Measurements from ENCODE around the gene CASKIN1. TPM values are rescaled to one million over a fixed set of nuclear protein-coding genes. Genes with fewer than 3 reads are reported as not detected.

CASKIN1 gene
- under 1 TPM in 2 of 4 donors, not detected in 2; under 0.01 to 0.14 TPM for total RNA-seq

DNA sequence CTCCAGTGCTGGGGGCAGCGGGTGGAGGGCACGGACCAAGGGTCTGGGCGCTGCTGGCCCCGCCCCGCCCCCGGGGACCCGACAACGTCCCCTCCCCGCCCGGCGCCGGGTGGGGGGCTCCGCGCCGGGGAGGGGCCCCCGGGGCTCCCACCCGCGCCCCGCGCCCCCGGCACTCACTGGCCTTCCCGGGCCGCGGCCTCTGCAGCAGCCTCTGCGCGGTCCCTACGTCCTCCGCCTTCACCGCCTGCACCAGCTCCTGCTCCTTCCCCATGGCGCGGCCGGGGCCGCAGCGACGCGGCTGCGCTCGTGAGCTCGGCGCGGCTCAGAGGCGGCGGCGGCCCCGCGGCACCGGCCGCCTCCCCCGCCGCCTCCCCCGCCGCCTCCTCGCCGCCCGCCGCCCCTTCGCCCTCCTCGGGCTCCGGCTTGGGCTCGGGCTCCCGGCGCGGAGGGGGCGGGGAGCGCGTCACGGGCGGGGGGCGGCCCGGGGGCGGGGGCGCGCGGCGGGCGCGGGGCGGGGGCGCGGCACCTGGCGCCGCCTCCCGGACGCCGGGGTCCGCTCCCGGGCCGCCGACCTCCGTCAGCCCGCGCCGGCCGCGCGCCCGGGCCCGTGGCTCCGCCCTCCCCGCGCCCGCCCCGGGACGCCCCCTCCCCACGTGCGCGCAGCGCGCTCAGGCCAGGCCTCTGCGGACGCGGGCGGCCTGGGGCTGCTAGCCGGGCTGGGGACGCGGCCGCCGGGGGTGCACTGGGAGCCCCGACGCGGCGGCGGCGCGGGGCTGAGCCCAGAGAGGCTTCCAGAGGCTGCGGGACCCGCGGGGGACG is at the start of gene CASKIN1:
Gene CASKIN1, minus strand, starts transcription at position 444 of the 819 bp plus-strand sequence. Its CDS starts 173 bp downstream, at position 271.
- TF ChIP-seq POLR2AphosphoS5 (IDR thresholded peaks at IDR 0.05), result no peak
- TF ChIP-seq, protein P1, sequence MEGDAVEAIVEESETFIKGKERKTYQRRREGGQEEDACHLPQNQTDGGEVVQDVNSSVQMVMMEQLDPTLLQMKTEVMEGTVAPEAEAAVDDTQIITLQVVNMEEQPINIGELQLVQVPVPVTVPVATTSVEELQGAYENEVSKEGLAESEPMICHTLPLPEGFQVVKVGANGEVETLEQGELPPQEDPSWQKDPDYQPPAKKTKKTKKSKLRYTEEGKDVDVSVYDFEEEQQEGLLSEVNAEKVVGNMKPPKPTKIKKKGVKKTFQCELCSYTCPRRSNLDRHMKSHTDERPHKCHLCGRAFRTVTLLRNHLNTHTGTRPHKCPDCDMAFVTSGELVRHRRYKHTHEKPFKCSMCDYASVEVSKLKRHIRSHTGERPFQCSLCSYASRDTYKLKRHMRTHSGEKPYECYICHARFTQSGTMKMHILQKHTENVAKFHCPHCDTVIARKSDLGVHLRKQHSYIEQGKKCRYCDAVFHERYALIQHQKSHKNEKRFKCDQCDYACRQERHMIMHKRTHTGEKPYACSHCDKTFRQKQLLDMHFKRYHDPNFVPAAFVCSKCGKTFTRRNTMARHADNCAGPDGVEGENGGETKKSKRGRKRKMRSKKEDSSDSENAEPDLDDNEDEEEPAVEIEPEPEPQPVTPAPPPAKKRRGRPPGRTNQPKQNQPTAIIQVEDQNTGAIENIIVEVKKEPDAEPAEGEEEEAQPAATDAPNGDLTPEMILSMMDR (IDR thresholded peaks at IDR 0.05), result no peak
- TF ChIP-seq EP300 (IDR thresholded peaks at IDR 0.05; ENCODE audit: low read depth), result no peak
- TF ChIP-seq POLR2A (IDR thresholded peaks at IDR 0.05), result no peak
- in situ Hi-C loops (cut with MboI; ENCODE audit: low pct_ligation_motif_present in 1 of 4, low pct_unique_long_range_greater_than_20kb in 1 of 4, low sequenced_read_pairs in 3 of 4), result loop anchor here in 1 of 4 donors (25.0 kb wide), 1 partner anchor 291 kb away; the partner anchor contains the start of gene TBC1D24
- Histone ChIP-seq H3K9me3 (no peaks in the 10 kb centered on the region), H3K27ac (no peak within 1 kb of the TSS), H3K4me3 (peak within 1 kb of the TSS in 3 of 4 donors; percentile 27 to 44 (median 42)), H3K36me3 (no peaks in the 10 kb centered on the region), H3K4me1 (peaks cover 10 to 18% (median 15%) of the 10 kb centered on the region in 4 donors), H3K27me3 (peaks cover 61% of the 10 kb centered on the region)
- DNase-seq, result no peak
- intact Hi-C loops (cut with DNase I; ENCODE audit: low total_unique reads), result no loop called here
- 4% methylated on average over 33 of the region's 129 CpGs; no CpG with 5 or more reads in 1 of the 2 donors for WGBS, 2 donors (ENCODE audit: low coverage in 1 of 2)

GRCh38 chr16:2244926-2245795 is 48.8 kb upstream of the CASKIN1 start:
- in situ Hi-C loops (cut with MboI; ENCODE audit: low pct_ligation_motif_present in 1 of 4, low pct_unique_long_range_greater_than_20kb in 1 of 4, low sequenced_read_pairs in 3 of 4) (no loop called here), intact Hi-C loops (cut with DNase I; ENCODE audit: low total_unique reads) (no loop called here)
- no peaks in the 10 kb centered on the region for H3K27me3 ChIP-seq
- no peaks in the 10 kb centered on the region for H3K9me3 ChIP-seq
- H3K36me3 ChIP-seq, result peaks cover 0 to 34% (median 16%) of the 10 kb centered on the region in 4 donors
- no peak overlapping the region for H3K4me3 ChIP-seq
- TF ChIP-seq POLR2A (IDR thresholded peaks at IDR 0.05) (no peak), EP300 (IDR thresholded peaks at IDR 0.05; ENCODE audit: low read depth) (no peak), POLR2AphosphoS5 (IDR thresholded peaks at IDR 0.05) (no peak)
- TF ChIP-seq, protein P1 (IDR thresholded peaks at IDR 0.05), result no peak
- no peak overlapping the region for H3K27ac ChIP-seq
- peaks cover under 1 to 5% (median 2%) of the 10 kb centered on the region in 4 donors for H3K4me1 ChIP-seq
- no peak for DNase-seq
- WGBS, 2 donors (ENCODE audit: low coverage in 1 of 2), result 94% methylated on average over 5 to 30 of the region's 30 CpGs

GRCh38 chr16:2244301-2244700 is 47.9 kb upstream of the CASKIN1 start:
- TF ChIP-seq POLR2A (IDR thresholded peaks at IDR 0.05) (no peak), EP300 (IDR thresholded peaks at IDR 0.05; ENCODE audit: low read depth) (no peak)
- TF ChIP-seq, protein P1 (IDR thresholded peaks at IDR 0.05), result no peak
- 88% methylated on average over 17 of the region's 17 CpGs; no CpG with 5 or more reads in 1 of the 2 donors for WGBS, 2 donors (ENCODE audit: low coverage in 1 of 2)
- H3K4me3 ChIP-seq, result no peak overlapping the region
- no peaks in the 10 kb centered on the region for H3K9me3 ChIP-seq
- no peak for DNase-seq
- H3K27ac ChIP-seq, result no peak overlapping the region
- in situ Hi-C loops (cut with MboI; ENCODE audit: low pct_ligation_motif_present in 1 of 4, low pct_unique_long_range_greater_than_20kb in 1 of 4, low sequenced_read_pairs in 3 of 4) (no loop called here), intact Hi-C loops (cut with DNase I; ENCODE audit: low total_unique reads) (no loop called here)
- peaks cover 0 to 34% (median 16%) of the 10 kb centered on the region in 4 donors for H3K36me3 ChIP-seq
- H3K4me1 ChIP-seq, result no peaks in the 10 kb centered on the region
- H3K27me3 ChIP-seq, result no peaks in the 10 kb centered on the region

GRCh38 chr16:2243781-2244180 is 47.4 kb upstream of the CASKIN1 start:
- no peak for DNase-seq
- in situ Hi-C loops (cut with MboI; ENCODE audit: low pct_ligation_motif_present in 1 of 4, low pct_unique_long_range_greater_than_20kb in 1 of 4, low sequenced_read_pairs in 3 of 4), result no loop called here

More at GRCh38 chr16:2243781-2244180, 47.4 kb upstream of the CASKIN1 start:
- no peaks in the 10 kb centered on the region for H3K9me3 ChIP-seq
- H3K36me3 ChIP-seq, result peaks cover 0 to 34% (median 16%) of the 10 kb centered on the region in 4 donors
- intact Hi-C loops (cut with DNase I; ENCODE audit: low total_unique reads), result no loop called here
- TF ChIP-seq, protein P1 (IDR thresholded peaks at IDR 0.05), result no peak
- H3K4me1 ChIP-seq, result peaks cover 0 to 1% (median 0%) of the 10 kb centered on the region in 4 donors
- WGBS, 2 donors (ENCODE audit: low coverage in 1 of 2), result 94 to 100% methylated on average over 2 to 11 of the region's 11 CpGs
- no peak overlapping the region for H3K27ac ChIP-seq
- H3K27me3 ChIP-seq, result no peaks in the 10 kb centered on the region
- H3K4me3 ChIP-seq, result no peak overlapping the region
